Spleen (tissue), 11 donors: ENCODE data around the gene PAEP. TPM values are rescaled to one million over a fixed set of nuclear protein-coding genes. Genes with fewer than 3 reads are reported as not detected.

Source experiments
- DNase-seq: peaks from one replicate; pipeline ENCODE4 v3.0.0-alpha.2; 2020
- H3K27ac ChIP-seq, 8 donors: fragments of 200-600 bp; sonication (generic) in 7 of 8; 1 replicate in 4 of 8; 2 replicates in 4 of 8; pipeline versions ENCODE4 v1.5.0 to v1.8.0; 2016 to 2021; ENCODE audit warnings: inconsistent platforms in 4 of 8, mild to moderate bottlenecking in 4 of 8, moderate library complexity in 1 of 8
- H3K27me3 ChIP-seq, 7 donors: fragments of 200-600 bp; sonication (generic) in 6 of 7; replicated peaks in 1 of 7; 1 replicate in 4 of 7; 2 replicates in 3 of 7; pipeline versions ENCODE4 v1.5.0 to v1.8.0; 2016 to 2021; ENCODE audit warnings: inconsistent platforms in 3 of 7, mild to moderate bottlenecking in 1 of 7
- H3K36me3 ChIP-seq, 6 donors: fragments of 200-600 bp; sonication (generic) in 5 of 6; 1 replicate in 4 of 6; 2 replicates in 2 of 6; pipeline versions ENCODE4 v1.5.0 to v1.8.0; 2016 to 2021; ENCODE audit warnings: inconsistent platforms in 2 of 6
- H3K4me1 ChIP-seq, 6 donors: fragments of 200-600 bp; sonication (generic) in 5 of 6; 1 replicate in 3 of 6; 2 replicates in 3 of 6; pipeline versions ENCODE4 v1.5.0 to v1.8.0; 2016 to 2021; ENCODE audit warnings: inconsistent platforms in 3 of 6
- H3K4me3 ChIP-seq, 8 donors: fragments of 200-600 bp; sonication (generic) in 7 of 8; 1 replicate in 4 of 8; 2 replicates in 4 of 8; pipeline versions ENCODE4 v1.5.0 to v1.8.0; 2016 to 2021; ENCODE audit warnings: inconsistent platforms in 4 of 8, mild to moderate bottlenecking in 4 of 8, moderate library complexity in 2 of 8
- H3K9me3 ChIP-seq, 8 donors: fragments of 200-600 bp; sonication (generic) in 7 of 8; 1 replicate in 4 of 8; 2 replicates in 4 of 8; pipeline versions ENCODE4 v1.5.0 to v1.8.0; 2016 to 2021; ENCODE audit warnings: inconsistent platforms in 4 of 8
- CTCF ChIP-seq, 11 experiments: fragments of 200-600 bp in 7 of 11; fragments of 450-650 bp in 4 of 11; sonication (generic) in 4 of 11; IDR thresholded peaks in 8 of 11; conservative IDR thresholded peaks in 3 of 11; 1 replicate in 7 of 11; 2 replicates in 4 of 11; pipeline versions ENCODE4 v1.4.0 to v1.8.0; 2016 to 2021; ENCODE audit warnings: antibody characterized with exemption in 11 of 11, inconsistent platforms in 4 of 11, mild to moderate bottlenecking in 1 of 11
- POLR2A ChIP-seq, 3 donors: fragments of 450-650 bp; IDR thresholded peaks; one replicate each; pipeline ENCODE4 v1.5.1; 2017; ENCODE audit warnings: antibody characterized with exemption in 3 of 3, mild to moderate bottlenecking in 1 of 3
- POLR2AphosphoS5 ChIP-seq, 3 donors: sonication (generic); formaldehyde crosslinking; IDR thresholded peaks; one replicate each; pipeline ENCODE4 v1.5.1; 2017; ENCODE audit warnings: antibody characterized with exemption in 3 of 3
- WGBS, 5 donors: extraction: QIAGEN DNeasy Blood & Tissue Kit in 3 of 5; methylation state at CpG; one replicate each; pipeline versions ENCODE4 v1.1.5 to v1.1.7; 2013 to 2018; 5-methylcytosine and 5-hydroxymethylcytosine counted together
- intact Hi-C: fragments of 100-400 bp; cut with DNase I; formaldehyde crosslinking; loops from one replicate; pipeline ENCODE4 v1.15.0; 2023; ENCODE audit warnings: low total_unique reads
- polyA plus RNA-seq, 3 donors: library from polyadenylated mRNA; stranded (reverse); fragments of 200-250 nt; gene quantifications; one replicate each; pipeline ENCODE4 v1.2.1, GENCODE V29; 2013
- total RNA-seq, 7 donors: library from RNA; depleted of rRNA in 3 of 7; stranded (reverse); fragments of >200 nt in 3 of 7; fragmentation: NEBNext Ultra II Directional in 4 of 7; extraction: Animal tissue kit (Norgen Biotek cat#: 25700) in 4 of 7; gene quantifications; one replicate each; pipeline versions ENCODE4 v1.1.0 to v1.2.1, GENCODE V29; 2016 to 2021
- donor health status: healthy with polysubstance abuse.
- donor health status: DM: no; HTN: no; CAD: no; lungs with moderate emphysema.
- donor health status: DM: no; HTN: no; CAD: no.
- donor health status: Bipolar disorder and iron deficiency.
- donor health status: healthy.
- donor health status: DM: no; HTN: no; CAD: no.
- donor health status: DM: yes; HTN: yes; CAD: no.

PAEP gene
- total and polyA plus RNA-seq, 10 donors, result not detected

GRCh38 chr9:135514342-135515082 is 47.0 kb upstream of the PAEP start:
- Histone ChIP-seq H3K27me3 (peaks cover 0 to 27% (median 0%) of the 10 kb centered on the region in 7 donors), H3K4me1 (no peaks in the 10 kb centered on the region), H3K36me3 (no peaks in the 10 kb centered on the region), H3K9me3 (peaks cover 0 to 11% (median 6%) of the 10 kb centered on the region in 8 donors), H3K4me3 (no peak overlapping the region), H3K27ac (no peak overlapping the region)
- peak; percentile 56 for DNase-seq
- WGBS, 5 donors, result 77 to 83% (median 79%) methylated on average over 9 to 17 of the region's 17 CpGs
- intact Hi-C loops, result no loop called here
- TF ChIP-seq POLR2A (IDR thresholded peaks at IDR 0.05) (no peak), POLR2AphosphoS5 (IDR thresholded peaks at IDR 0.05) (no peak), CTCF (IDR thresholded peaks at IDR 0.05 in 8 of 11, conservative IDR thresholded peaks at IDR 0.05 in 3 of 11) (no peak)

GRCh38 chr9:135515083-135515951 is 46.2 kb upstream of the PAEP start:
- H3K27me3 ChIP-seq, result peaks cover 0 to 27% (median 0%) of the 10 kb centered on the region in 7 donors
- H3K4me1 ChIP-seq, result no peaks in the 10 kb centered on the region
- intact Hi-C loops, result no loop called here
- TF ChIP-seq POLR2A (IDR thresholded peaks at IDR 0.05), result no peak
- H3K27ac ChIP-seq, result no peak overlapping the region
- peaks cover 0 to 2% (median 0%) of the 10 kb centered on the region in 8 donors for H3K9me3 ChIP-seq
- no peak overlapping the region for H3K4me3 ChIP-seq
- peak; percentile 66 for DNase-seq
- WGBS, 5 donors, result 84 to 88% (median 87%) methylated on average over 7 to 31 of the region's 31 CpGs
- no peaks in the 10 kb centered on the region for H3K36me3 ChIP-seq

- intact Hi-C loops, result no loop called here
Observed at GRCh38 chr9:135516132-135516860, 45.3 kb upstream of the PAEP start.

More at GRCh38 chr9:135516132-135516860, 45.3 kb upstream of the PAEP start:
- WGBS, 5 donors, result 46 to 57% (median 51%) methylated on average over 25 of the region's 25 CpGs
- peak; percentile 40 for DNase-seq
- Histone ChIP-seq H3K4me3 (no peak overlapping the region), H3K36me3 (no peaks in the 10 kb centered on the region), H3K4me1 (no peaks in the 10 kb centered on the region), H3K9me3 (no peaks in the 10 kb centered on the region), H3K27ac (no peak overlapping the region), H3K27me3 (peaks cover 0 to 32% (median 0%) of the 10 kb centered on the region in 7 donors)
- TF ChIP-seq CTCF (IDR thresholded peaks at IDR 0.05 in 8 of 11, conservative IDR thresholded peaks at IDR 0.05 in 3 of 11) (no peak), POLR2AphosphoS5 (IDR thresholded peaks at IDR 0.05) (no peak), POLR2A (IDR thresholded peaks at IDR 0.05) (no peak)
